ENCODE measurements around the gene LOXL4.

The LOXL4 gene

DNA sequence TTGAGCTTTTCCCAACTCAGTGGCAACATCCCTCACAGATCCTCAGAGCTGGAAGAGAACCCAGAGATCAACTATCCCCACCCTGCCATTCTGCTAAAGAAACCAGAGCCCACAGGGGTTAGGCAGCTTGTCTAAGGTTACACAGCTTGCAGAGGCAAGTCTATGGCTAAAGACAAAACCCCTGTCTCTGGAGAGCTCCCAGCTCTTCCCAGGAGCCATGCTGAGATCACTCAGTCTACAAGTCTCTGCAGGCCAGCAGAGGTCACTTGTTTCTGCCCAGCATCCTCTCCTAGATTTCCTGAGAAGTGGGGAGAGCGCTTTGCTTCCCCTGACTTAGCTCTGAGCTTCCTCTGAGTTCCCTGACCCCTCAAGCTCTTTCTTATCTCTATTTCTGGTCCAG is 28.5 kb upstream of the LOXL4 start:
- intact Hi-C loops (cut with DNase I), result no loop called here
- DNase-seq, result no peak

DNA sequence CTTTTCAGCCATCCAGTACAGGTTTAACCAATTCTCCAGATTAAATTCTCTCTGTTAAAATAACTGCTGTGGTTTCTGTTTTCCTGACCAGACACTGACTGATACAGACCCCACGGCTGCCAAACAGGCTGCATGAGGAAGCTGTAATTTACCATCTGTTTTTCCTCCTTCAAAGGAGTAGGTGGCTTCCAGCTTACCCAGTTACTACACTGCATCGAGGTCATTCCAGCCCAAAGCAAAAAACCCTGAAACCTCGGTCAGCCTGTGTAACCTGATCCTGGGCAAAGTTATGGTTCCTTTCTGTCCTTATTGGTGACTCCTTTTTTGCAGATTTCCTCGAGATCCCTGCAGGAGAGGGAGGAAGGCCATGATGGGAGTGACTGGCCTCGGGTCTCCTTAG is 27.9 kb upstream of the LOXL4 start:
- intact Hi-C loops (cut with DNase I), result no loop called here
- no peak for DNase-seq

DNA sequence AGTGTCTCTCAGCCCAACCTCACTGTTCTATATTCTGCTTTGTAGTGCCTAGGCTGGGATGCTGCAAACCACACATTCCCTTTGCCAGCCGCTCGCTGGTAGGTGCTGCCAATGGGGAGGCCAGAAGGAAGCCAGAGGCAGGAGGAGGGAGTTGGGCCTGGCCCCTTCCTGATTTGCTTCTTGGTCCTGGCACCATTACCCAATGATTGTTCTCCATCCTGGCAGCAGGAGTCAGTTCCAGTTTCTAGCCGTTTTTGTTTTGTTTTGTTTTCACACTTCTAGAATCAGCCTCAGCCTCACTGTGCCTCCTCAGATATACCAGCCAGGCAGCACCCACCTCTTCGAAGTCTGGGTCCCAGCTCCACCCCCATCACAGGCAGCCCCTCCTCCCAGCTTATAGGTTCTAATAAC is 27.4 kb upstream of the LOXL4 start:
- intact Hi-C loops (cut with DNase I), result no loop called here
- peak in 9 of 10 donors; percentile 26 to 91 (median 50) for DNase-seq

DNA sequence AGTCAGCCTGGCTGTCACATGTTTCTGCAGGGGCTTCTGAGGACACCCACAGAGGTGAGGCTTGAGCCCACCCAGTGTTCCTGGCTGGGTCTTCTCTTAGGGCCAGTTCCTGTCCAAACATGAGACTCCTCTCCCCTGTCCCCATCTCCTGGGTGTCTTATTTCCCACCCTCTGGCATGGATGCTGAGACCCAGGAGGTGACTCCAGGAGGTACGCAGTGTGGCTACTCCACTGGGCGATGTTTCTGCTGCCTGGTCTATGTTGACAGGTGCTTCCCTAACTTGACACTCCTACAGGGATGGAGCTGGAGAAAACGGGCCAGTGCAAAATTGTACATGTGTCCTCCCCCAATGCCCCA is 26.3 kb upstream of the LOXL4 start:
- intact Hi-C loops (cut with DNase I), result no loop called here
- no peak for DNase-seq

DNA sequence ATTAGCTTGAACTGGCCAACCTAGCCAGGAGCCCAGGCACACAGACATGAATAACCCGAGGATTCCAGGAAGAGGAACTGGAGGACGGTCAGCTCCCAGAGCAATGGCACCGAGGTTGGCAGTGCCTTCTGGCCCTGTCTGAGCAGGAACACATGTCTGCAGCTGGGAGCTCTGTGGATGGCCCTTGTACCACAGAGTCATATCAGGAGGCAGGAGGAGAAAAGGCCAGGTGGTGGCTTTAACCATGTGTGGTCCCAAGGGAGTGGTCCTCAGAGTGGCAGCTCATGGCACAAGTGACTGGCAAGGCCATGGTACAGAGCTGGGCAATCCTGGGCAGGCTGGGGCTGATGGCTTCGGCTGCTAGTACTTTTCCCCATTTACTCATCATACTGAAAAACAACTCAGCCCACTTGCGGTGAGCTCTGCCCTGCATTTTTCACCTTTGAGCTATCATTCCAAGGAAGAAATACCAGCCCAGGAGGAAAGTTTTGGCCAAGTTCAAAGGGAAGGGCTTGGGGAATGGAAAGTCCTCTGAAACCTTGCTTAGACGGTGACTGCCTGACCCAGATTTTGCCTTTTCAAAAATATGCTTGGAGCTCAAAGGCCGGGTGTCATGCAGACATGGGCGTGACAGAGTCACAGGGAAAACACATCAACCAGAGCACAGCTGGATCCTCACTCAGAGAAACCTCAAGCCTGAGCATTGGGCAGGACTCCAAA is 25.7 kb upstream of the LOXL4 start:
- DNase-seq, result peak in 1 of 10 donors; percentile 62
- intact Hi-C loops (cut with DNase I), result no loop called here

DNA sequence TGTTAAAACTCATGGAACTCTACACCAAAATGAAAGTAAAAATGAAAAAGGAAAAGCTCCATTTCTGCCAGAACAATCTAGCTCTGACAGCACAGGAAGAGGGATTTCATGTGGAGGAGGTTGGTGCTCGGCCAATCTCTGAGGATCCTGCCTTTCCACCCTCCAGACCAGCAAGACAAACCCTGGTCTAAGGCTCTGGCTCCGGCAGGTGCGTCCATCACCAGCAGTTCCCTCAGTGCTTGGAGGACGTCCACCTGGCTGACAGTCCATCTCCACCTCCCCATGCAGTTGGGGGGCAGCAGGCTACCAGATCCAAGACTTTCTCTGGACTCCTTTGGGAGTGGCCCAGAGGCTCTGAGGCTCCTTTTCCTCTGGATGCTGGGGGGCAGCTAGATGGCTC is 25.0 kb upstream of the LOXL4 start:
- intact Hi-C loops (cut with DNase I), result no loop called here
- DNase-seq, result peak in 1 of 10 donors; percentile 71

DNA sequence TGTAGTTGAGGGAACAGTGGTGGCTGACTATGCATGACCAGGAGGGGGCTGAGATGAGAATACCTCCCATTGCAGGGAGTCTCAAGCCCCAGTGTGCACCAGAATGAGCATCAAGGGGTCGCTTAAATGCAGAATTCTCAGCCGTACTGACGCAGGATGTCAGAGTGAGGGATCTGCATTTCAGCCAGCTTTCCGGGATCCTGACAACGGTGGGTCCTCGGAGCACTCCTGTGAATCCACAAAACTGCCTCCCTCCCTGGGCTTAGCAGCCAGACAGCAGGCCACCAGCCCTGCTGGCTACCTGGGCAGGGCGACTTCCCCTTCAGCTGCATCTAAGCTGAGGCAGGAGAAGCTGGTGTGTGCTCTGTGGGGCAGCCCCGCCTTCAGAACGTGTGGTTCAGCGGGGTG is 21.8 kb upstream of the LOXL4 start:
- DNase-seq, result peak in 2 of 10 donors; percentile 25 to 38
- intact Hi-C loops (cut with DNase I), result no loop called here

DNA sequence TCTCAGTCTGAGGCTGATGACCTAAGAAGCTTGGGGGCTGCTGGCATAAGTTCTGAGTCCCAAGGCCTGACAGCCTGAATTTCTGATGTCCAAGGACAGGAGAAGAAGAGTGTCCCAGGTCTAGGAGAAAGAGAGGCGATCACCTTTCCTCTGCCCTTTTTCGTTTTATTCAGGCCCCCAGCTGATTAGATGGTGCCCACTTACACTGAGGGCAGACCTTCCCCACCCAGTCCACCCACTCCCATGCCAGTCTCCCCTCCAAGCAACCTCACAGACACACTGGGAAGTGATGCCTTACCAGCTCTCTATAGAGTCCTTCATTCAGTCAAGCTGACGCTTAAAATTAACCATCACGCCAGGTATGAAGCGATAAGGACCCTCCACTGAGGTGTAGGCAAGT is 19.3 kb upstream of the LOXL4 start:
- intact Hi-C loops (cut with DNase I), result no loop called here
- DNase-seq, result peak in 1 of 10 donors; percentile 21

DNA sequence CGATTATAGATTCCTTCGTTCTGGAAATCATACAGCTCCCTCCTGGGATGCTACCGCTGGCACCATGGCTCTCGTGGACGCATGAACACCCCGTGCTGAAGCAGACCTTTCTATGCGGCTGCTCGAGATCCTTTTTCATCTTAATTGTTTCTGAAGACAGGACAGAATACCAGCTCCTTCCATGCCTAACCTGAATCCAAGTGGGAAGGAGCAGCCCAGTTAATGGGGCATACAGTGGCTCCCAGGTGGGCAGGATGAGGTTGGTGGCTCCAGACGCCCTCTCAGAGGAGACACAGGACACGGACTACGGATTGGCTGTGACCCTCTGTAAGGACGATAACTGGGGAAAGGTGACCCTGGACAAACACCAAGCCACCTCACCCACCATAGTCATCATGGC is 18.4 kb upstream of the LOXL4 start:
- no peak for DNase-seq
- intact Hi-C loops (cut with DNase I), result no loop called here

DNA sequence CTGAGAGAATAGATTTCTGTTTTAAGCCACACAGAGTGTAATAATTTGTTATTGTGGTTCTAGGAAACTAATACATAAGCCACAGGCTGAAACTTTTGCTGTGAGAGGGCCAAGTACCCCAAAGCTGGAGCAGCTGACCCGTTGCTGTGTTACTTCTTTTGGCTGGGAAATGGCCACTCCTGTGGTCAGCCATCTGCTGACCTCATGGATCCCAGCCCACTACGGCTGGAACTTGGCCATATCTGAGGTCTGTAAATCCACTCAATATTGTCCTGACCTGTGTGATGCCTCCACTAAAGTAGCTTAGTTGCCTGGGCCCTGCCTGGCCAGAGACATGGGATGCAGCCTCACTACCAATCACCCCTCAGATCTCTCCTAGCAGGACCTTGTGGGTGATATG is 17.4 kb upstream of the LOXL4 start:
- intact Hi-C loops (cut with DNase I), result no loop called here
- peak in 1 of 10 donors; percentile 22 for DNase-seq

DNA sequence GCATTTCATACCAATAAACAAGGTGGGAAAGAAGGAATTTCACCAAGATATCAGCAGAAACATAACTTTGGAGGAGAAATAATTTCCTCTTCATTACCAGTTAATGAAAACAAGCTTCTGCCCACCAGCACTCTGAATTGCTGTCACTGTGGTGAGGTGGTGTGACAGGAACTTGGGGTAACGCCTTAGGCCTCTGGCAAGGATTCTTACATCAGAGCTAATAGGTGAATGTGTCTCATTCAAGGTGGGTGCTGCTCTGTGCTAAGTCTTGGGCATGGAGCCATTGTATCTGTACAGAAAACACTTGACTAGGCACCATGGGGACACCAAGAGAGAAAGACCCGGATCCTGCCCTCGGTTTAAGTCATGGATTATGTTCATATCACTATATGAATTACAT is 8.3 kb upstream of the LOXL4 start:
- DNase-seq, result peak in 1 of 10 donors; percentile 7
- intact Hi-C loops (cut with DNase I), result no loop called here

DNA sequence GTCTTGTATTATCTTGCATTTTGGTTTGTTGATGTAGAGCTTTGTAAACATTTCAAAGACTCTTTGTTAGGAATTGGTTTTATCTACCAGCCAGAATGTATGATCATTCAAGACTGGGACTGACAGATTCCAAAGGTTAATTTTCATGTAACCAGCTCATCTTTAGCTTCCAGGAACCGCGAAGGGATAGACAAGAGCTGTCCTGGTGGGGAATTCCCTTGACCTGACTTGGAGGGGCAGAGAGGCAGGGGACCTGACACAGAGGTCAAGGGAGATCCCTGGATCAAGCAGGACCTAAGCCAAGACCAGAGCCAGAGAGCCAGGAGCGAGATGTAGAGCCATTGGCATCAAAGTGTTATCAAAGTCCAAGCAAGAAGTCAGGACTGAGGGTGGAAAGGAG is 6.6 kb upstream of the LOXL4 start:
- intact Hi-C loops (cut with DNase I), result no loop called here

DNA sequence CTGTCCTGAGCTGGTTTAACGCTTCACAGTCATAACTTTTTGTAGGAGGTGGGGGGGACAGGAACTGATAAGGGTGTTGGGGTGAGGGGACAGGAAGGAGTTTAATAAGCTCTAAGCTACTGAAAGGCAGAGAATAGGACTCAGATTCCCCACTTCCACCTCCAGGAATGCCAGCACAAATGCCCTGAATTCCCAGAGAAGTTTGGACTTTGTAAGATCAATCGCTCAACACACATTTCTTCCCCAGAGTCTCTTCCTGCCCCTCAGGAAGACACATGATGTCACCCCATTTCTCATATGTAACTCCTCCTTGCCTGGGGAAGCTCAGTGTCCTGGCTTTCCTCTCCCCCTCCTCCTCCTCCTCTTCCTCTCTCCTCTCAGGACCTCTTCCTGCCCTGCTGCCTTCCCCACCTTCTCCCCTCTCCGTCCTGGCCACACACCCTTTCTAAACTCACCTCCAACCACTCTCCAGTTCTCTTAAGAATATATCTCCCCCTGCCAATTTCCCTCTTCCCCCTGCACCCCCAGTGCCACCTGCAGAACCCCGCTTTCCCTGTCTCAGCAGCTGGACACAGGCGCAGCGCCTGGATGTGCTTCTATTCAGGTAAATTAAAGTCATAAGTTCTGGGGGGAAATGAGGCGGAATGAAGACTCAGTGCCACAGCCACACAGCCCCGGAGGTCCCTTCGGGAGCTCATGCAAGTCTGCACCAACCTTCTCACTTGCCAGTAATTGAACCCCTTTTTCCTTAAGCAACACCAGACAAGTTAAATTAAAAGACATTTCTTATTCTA is 5.3 kb upstream of the LOXL4 start:
- peak in 1 of 10 donors; percentile 60 for DNase-seq
- intact Hi-C loops (cut with DNase I), result no loop called here

More for the DNA sequence above, 6.6 kb upstream of the LOXL4 start:
- DNase-seq, result peak in 1 of 10 donors; percentile 8

DNA sequence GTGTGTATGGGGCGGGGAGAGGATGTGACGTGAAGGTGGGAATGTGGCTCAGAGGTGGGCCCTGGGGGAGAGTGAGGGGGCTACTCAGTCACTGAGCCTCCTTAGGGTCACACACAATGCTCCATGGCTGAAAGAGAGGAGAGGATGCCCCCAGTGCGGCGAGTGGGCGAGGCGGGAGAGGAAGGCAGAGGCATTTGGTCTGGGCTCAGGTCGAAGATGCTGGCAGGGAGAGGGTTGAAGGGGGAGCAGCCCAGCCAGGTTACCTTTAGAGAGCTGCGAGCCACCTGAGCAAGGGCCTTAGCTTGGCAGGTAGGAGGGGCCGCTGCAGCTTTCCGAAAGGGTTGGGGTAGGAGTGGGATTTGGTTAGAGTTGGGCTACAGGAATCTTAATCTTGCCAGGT is 4.7 kb upstream of the LOXL4 start:
- DNase-seq, result peak in 1 of 10 donors; percentile 32
- intact Hi-C loops (cut with DNase I), result no loop called here

DNA sequence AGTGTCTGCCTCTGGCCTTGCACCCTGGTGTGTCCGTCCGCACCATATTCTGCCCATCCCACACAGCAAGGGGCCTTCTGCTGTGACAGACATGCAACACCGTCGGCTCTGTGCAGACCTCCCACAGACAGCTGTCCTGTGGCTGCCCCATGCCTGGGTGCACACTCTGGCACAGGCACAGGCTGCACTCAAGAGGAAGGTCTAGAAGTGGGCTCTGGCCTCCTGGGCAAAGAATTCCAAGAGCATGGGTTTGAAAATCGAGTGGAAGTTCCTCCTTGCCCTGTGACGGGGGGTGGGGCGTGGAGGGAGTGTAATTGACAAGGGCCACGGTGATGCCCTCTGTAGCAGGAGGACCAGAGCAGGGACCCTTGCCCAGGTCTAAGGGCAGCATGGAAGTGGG is 4.3 kb upstream of the LOXL4 start:
- intact Hi-C loops (cut with DNase I), result no loop called here
- DNase-seq, result peak in 1 of 10 donors; percentile 59

DNA sequence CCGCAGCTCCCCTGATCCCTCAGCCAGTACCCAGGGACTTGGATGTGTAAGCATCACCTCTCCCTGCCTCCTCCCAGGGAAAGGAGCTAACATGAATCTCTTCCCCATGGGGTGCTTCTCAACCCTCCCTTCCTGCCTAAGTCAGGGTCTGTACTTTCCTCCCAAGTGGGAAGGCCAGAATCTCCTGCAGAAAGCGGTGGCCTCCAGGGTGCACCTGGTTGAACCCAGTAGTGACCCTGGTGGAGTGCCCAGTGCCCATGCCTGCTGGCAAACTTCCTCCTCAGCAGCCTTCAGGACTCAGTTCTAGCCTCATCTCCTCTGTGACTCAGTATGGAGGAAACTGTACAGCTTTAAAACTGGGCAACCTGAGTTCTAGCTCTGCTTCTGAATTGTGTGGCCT is 2.8 kb upstream of the LOXL4 start:
- intact Hi-C loops (cut with DNase I), result no loop called here
- DNase-seq, result peak in 1 of 10 donors; percentile 51

DNA sequence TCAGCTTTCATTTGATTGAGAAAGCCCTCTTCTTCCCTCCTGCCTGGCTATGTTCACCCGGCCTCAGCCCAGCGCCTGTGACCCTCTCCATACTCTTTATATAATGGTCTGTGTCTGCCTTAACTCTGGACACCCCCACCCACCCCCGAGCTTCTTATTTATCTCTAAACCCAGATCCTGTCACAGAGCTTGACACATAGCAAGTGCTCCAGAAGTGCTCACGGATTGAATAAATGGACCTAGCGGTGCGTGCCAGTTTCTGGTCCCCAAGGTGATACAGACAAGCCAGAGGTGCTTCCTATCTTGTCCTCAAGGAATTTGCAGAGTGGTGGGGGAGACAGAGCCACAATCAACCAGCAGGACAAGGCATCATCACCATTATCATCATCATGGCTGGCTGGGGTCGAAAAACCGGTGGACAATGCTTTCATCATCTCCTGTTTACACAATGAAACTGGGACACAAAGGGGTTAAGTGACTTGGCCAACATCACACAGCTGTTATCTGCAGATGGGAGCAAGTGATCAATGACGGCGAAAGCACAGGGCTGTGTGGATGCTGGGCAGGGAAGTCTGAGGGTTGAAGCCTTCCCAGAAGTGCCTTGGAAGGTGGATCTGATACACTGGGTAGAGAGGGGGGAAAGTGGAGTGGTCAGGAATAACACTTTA is 2.2 kb upstream of the LOXL4 start:
- intact Hi-C loops (cut with DNase I), result no loop called here

DNA sequence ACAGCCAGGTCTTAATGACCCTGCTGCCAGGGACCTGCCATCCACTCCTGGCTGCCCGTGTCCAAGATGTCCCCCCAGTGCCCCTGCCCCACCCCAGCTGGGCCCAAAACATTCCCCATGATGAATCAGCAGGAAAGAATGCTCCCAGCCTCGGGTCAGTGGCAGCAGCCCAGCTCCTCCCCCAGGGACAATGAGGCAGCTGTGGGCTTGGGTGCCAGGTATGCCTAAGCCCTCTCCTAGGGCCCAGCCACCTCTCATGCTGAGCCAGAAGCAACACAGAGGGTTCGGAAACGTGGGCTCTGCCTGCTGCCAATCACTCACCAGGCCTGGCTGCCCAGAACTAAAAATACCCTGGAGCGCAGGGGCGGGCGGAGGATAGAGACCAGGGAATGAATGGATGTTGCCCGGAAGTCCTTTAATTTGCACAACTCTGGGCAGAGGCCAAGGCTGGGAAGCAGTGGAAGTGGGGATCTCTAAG is 1.5 kb upstream of the LOXL4 start:
- DNase-seq, result peak in 2 of 10 donors; percentile 51 to 90
- intact Hi-C loops (cut with DNase I), result no loop called here

More for the DNA sequence above, 2.2 kb upstream of the LOXL4 start:
- peak in 1 of 10 donors; percentile 32 for DNase-seq

DNA sequence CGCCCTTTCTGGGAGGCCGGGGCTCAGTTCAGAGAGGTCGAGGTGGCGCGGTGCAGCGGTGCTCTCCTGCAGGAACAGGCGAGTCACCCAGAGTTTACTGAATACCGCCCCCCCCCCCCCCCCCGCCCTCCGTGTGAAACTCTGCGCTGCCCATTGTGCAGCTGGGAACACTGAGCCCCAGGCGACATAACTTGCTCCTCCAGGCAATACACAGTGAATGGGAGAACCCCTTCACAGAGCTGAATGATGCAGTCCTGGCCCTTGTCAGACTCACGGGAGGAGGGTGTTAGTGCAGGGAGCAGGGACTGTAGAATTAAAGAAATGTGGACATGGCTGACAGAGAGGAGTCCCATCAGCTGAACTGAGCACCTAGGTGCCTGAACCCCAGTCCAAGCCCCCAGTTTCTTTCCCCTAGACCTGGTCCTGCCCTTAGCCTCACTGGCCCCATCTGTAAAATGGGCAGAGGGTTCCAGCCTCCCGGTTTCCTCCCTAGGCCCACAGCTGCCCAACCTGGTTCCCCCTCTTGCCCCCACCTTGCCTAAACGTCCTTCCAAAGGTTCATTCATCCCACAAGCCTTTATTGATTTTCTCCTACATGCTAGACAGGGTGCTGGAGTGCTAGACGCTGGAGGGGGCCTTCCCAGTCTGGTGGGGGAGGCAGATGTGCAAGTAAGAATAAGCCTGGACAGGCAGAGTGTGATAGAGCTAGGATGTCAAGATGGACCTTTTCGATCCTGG is 869 bp upstream of the LOXL4 start:
- intact Hi-C loops (cut with DNase I), result no loop called here

DNA sequence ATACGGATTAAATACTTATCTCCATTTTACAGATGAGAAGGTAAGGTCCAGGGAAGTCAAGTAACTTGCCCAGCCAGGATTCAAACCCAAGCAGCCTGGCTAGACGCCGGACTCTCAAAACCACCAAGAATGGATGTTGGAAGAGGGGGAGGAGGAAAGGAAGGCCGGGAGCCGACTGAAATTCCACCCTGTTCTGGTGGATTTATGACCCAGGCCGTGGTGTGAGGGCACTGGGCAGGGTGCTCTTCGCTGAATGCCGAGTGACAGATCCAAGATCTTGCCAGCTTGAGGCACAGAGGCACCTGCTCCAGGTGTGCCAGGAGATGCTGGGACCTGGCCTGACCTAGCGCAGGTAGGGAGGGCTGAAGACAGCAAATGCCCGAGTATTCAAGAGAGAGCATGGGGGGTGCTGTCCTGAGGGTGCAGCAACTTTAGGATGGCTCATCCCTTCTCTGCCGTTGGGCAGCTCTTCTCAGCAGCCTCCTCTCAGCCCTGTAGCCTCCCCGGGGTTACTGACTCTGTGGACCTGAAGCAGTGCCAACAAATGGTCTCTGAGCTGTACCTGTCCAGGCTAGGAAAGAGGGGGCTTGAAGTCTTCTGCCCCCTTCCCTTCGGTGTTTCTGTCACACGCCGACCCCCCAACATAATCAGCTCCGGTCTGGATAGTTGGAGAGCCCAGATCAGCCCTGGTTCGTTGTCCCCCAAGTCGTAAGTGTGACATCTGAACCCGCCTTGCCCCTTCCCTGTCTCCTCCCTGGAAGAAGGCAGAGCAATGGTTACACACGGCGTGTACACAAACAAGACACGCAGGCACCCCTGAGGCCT is 713 bp downstream of the LOXL4 start:
- DNase-seq, result peak in 1 of 10 donors; percentile 30
- intact Hi-C loops (cut with DNase I), result no loop called here

More for the DNA sequence above, 869 bp upstream of the LOXL4 start:
- peak in 1 of 10 donors; percentile 65 for DNase-seq
